Loucy (cell line): Measurements from ENCODE around the gene SNRNP70.

Experiments used
- H2AFZ ChIP-seq: fragments of 200-600 bp; sonication (generic); 2 replicates; pipeline ENCODE4 v1.6.0; 2016; ENCODE audit warnings: antibody characterized with exemption, mild to moderate bottlenecking, low read length, moderate library complexity
- H3F3A ChIP-seq: fragments of 200-600 bp; 2 replicates; pipeline ENCODE4 v1.6.0; 2016; ENCODE audit warnings: antibody characterized with exemption, low read depth, mild to moderate bottlenecking
- H3K27me3 ChIP-seq: fragments of 200-600 bp; sonication (generic); 2 replicates; pipeline ENCODE4 v1.6.1; 2014; ENCODE audit warnings: low read length, mild to moderate bottlenecking; ENCODE audit not compliant: insufficient read depth, poor library complexity, severe bottlenecking
- H3K36me3 ChIP-seq: fragments of 200-600 bp; sonication (generic); 2 replicates; pipeline ENCODE4 v1.6.1; 2016; ENCODE audit warnings: low read length; ENCODE audit not compliant: insufficient read depth
- H3K4me1 ChIP-seq: fragments of 200-600 bp; sonication (generic); 2 replicates; pipeline ENCODE4 v1.5.1; 2014; ENCODE audit warnings: low read length, mild to moderate bottlenecking; ENCODE audit not compliant: insufficient read depth, poor library complexity, severe bottlenecking
- H3K4me2 ChIP-seq: fragments of 200-600 bp; sonication (generic); 2 replicates; pipeline ENCODE4 v1.6.0; 2014; ENCODE audit warnings: antibody characterized with exemption, low read length, low read depth, mild to moderate bottlenecking; ENCODE audit not compliant: poor library complexity, severe bottlenecking
- H3K4me3 ChIP-seq: fragments of 200-600 bp; sonication (generic); 2 replicates; pipeline ENCODE4 v1.5.1; 2014; ENCODE audit warnings: low read length, mild to moderate bottlenecking, mixed read lengths; ENCODE audit not compliant: poor library complexity, severe bottlenecking
- H3K79me2 ChIP-seq: fragments of 200-600 bp; sonication (generic); 2 replicates; pipeline ENCODE4 v1.6.1; 2014; ENCODE audit warnings: low read length; ENCODE audit not compliant: insufficient read depth
- H3K9ac ChIP-seq: fragments of 200-600 bp; sonication (generic); 2 replicates; pipeline ENCODE4 v1.6.0; 2014; ENCODE audit warnings: mild to moderate bottlenecking, low read depth, low read length, moderate library complexity; ENCODE audit not compliant: poor library complexity, severe bottlenecking
- H3K9me2 ChIP-seq: fragments of 200-600 bp; sonication (generic); replicated peaks from 2 replicates; pipeline ENCODE4 v1.6.1; 2016; ENCODE audit warnings: low read depth, low read length, mixed read lengths
- H3K9me3 ChIP-seq: fragments of 200-600 bp; sonication (generic); 2 replicates; pipeline ENCODE4 v1.6.1; 2014; ENCODE audit warnings: mild to moderate bottlenecking, antibody characterized with exemption, low read length, low read depth; ENCODE audit not compliant: insufficient read depth
- H4K20me1 ChIP-seq: fragments of 200-600 bp; sonication (generic); 2 replicates; pipeline ENCODE4 v1.6.0; 2014; ENCODE audit warnings: antibody characterized with exemption, low read length, mild to moderate bottlenecking; ENCODE audit not compliant: insufficient read depth, poor library complexity, severe bottlenecking
- EZH2phosphoT487 ChIP-seq: fragments of 200-600 bp; IDR thresholded peaks from 2 replicates; pipeline ENCODE4 v1.6.1; 2018; ENCODE audit warnings: antibody characterized with exemption, mild to moderate bottlenecking, moderate library complexity, borderline replicate concordance
- TF ChIP-seq, protein P1 (sequence below): fragments of 200-600 bp; sonication (generic); conservative IDR thresholded peaks from 2 replicates; pipeline ENCODE4 v1.5.1; 2014; ENCODE audit warnings: mild to moderate bottlenecking, antibody characterized with exemption, low read length

SNRNP70 gene

DNA sequence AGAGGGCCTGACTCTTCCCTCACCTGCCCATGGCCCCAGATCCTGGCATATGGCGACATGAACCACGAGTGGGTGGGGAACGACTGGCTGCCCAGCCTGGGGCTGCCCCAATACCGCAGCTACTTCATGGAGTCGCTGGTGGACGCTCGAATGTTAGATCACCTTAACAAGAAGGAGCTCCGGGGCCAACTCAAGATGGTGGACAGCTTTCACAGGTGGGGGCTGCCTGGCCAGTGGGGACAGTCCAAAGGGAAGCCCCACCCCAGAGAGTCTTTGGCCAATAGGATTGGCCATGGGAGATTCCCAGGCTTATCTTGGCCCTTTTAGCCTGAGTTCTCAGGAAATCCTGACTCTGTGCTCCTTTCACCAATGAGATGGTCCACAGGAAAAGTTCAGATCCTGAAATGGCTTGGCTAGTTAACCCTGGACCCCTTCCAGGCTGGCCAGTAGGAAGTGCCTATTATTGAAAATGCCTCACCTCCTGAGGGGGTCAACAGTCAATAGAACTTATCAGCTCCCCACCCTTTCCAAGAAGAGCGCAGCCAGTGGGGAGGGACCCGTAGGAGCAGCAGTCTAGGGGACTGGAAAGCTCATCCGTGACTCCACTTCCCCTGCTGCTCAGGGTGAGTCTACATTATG is 62.9 kb downstream of the SNRNP70 start:
- TF ChIP-seq, protein P1, sequence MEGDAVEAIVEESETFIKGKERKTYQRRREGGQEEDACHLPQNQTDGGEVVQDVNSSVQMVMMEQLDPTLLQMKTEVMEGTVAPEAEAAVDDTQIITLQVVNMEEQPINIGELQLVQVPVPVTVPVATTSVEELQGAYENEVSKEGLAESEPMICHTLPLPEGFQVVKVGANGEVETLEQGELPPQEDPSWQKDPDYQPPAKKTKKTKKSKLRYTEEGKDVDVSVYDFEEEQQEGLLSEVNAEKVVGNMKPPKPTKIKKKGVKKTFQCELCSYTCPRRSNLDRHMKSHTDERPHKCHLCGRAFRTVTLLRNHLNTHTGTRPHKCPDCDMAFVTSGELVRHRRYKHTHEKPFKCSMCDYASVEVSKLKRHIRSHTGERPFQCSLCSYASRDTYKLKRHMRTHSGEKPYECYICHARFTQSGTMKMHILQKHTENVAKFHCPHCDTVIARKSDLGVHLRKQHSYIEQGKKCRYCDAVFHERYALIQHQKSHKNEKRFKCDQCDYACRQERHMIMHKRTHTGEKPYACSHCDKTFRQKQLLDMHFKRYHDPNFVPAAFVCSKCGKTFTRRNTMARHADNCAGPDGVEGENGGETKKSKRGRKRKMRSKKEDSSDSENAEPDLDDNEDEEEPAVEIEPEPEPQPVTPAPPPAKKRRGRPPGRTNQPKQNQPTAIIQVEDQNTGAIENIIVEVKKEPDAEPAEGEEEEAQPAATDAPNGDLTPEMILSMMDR, result no peak
- no peak for TF ChIP-seq EZH2phosphoT487
- H3K9me2 ChIP-seq, result no peaks in the 10 kb centered on the region
- H4K20me1 ChIP-seq, result no peaks in the 10 kb centered on the region
- no peaks in the 10 kb centered on the region for H3K79me2 ChIP-seq
- no peaks in the 10 kb centered on the region for H3K9me3 ChIP-seq
- H3K9ac ChIP-seq, result no peak overlapping the region
- H3K36me3 ChIP-seq, result no peaks in the 10 kb centered on the region
- H3K4me2 ChIP-seq, result no peak overlapping the region
- no peaks in the 10 kb centered on the region for H3K27me3 ChIP-seq
- no peak overlapping the region for H3K4me3 ChIP-seq
- peaks cover 18% of the 10 kb centered on the region for H3K4me1 ChIP-seq
- no peak overlapping the region for H2AFZ ChIP-seq
- H3F3A ChIP-seq, result no peaks in the 10 kb centered on the region

DNA sequence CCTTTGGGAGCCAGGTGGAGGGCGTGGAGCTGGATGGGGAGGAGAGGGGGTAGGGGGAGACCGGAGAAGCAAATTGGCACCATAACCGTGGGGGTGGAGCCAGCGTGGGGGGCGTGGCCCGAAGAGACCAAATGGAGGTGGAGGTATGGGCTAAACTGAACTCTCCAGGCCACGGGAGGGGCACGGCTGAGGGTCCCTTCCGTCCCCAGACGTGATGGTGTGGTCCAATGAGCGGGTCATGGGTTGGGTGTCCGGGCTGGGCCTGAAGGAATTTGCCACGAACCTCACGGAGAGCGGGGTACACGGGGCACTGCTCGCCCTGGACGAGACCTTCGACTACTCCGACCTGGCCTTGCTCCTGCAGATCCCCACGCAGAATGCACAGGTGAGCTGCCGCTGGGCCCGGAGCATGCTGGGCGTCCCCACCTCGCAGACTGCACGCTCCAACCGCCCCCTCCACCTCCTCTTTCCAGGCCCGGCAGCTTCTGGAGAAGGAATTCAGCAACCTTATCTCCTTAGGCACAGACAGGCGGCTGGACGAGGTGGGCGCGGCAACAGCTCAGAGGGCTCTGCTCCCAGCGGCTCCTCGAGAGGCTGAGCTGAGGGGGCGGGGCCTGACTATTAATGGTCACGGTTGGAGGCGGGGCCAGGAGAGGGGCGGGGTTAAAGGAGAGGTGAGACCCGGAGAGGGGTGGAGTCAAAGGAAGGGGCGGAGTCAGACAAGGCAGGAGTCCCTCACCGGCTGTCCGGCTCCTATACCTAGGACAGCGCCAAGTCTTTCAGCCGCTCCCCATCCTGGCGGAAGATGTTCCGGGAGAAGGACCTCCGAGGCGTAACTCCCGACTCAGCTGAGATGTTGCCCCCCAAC is 63.8 kb downstream of the SNRNP70 start:
- H3K9me3 ChIP-seq, result no peaks in the 10 kb centered on the region
- H3K4me2 ChIP-seq, result peak overlapping the region; percentile 90
- H3K79me2 ChIP-seq, result no peaks in the 10 kb centered on the region
- peaks cover 18% of the 10 kb centered on the region for H3K4me1 ChIP-seq
- H2AFZ ChIP-seq, result peak overlapping the region; percentile 92; the same call in 1 of the 2 replicates
- H3K9me2 ChIP-seq, result no peaks in the 10 kb centered on the region
- no peaks in the 10 kb centered on the region for H3K36me3 ChIP-seq
- H4K20me1 ChIP-seq, result no peaks in the 10 kb centered on the region
- H3F3A ChIP-seq, result no peaks in the 10 kb centered on the region
- peak overlapping the region; percentile 84 for H3K4me3 ChIP-seq
- TF ChIP-seq, protein P1, result no peak
- H3K9ac ChIP-seq, result peak overlapping the region; percentile 83
- H3K27me3 ChIP-seq, result no peaks in the 10 kb centered on the region

DNA sequence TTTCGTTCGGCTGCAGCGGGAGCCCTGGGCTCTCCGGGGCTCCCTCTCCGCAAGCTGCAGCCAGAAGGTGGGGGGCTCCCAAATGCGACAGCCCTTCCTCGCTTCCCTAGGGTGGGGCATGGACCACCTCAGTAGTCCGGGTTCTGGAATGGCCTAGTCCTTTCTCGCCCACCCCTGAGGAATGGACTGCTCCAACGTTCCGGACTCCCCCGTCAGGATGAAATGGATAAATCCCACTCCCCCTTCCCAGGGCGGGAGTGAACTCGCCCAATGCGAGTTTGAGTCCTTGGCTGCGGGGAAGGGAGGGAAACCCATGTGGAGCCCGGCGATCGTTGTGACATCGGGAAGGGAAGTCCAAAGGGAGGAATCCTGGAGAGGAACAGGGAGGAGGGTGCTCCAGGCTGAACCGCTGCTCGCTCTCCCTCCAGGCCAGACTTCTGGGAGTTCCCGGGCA is 64.4 kb downstream of the SNRNP70 start:
- H3K36me3 ChIP-seq, result no peaks in the 10 kb centered on the region
- H4K20me1 ChIP-seq, result no peaks in the 10 kb centered on the region
- no peaks in the 10 kb centered on the region for H3K79me2 ChIP-seq
- TF ChIP-seq, protein P1, result no peak
- no peak for TF ChIP-seq EZH2phosphoT487
- peak overlapping the region; percentile 90 for H3K4me2 ChIP-seq
- H3K9me3 ChIP-seq, result no peaks in the 10 kb centered on the region
- H3K4me1 ChIP-seq, result peaks cover 18% of the 10 kb centered on the region
- H2AFZ ChIP-seq, result peak overlapping the region; percentile 92
- peak overlapping the region; percentile 84 for H3K4me3 ChIP-seq
- peak overlapping the region; percentile 83 for H3K9ac ChIP-seq
- no peaks in the 10 kb centered on the region for H3K27me3 ChIP-seq
- no peaks in the 10 kb centered on the region for H3K9me2 ChIP-seq
- no peaks in the 10 kb centered on the region for H3F3A ChIP-seq
